ENCODE measurements around the gene ZMAT3. TPM values are rescaled to one million over a fixed set of nuclear protein-coding genes. Genes with fewer than 3 reads are reported as not detected.

ZMAT3 gene
- total and polyA plus RNA-seq, 2 of the 8 experiments (the other 6 are each of a cell fraction or from before 2014, with no cell fraction given) = 5.0 to 9.2 TPM

DNA sequence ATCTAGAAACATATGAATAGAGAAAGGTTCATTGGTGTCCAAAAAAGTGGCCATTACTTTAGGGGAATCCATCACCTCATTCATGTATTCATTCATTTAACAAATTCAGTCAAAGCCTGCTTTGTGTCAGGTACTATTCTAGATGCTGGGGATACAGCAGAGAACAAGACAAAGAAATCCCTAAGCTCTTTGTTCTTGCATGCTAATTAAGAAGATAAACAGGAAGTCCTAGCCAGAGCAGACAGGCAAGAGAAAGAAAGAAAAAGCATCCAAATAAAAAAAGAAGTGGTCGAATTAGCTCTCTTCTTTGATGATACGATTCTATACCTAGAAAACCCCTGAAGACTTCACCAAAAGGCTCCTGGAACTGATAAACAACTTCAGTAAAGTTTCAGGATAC lies 12.4 kb upstream of the ZMAT3 start (continued):
- no peak for TF ChIP-seq POLR2AphosphoS5 (IDR thresholded peaks at IDR 0.05; ENCODE audit: low read depth, low read length)
- TF ChIP-seq, protein P1, sequence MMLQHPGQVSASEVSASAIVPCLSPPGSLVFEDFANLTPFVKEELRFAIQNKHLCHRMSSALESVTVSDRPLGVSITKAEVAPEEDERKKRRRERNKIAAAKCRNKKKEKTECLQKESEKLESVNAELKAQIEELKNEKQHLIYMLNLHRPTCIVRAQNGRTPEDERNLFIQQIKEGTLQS (IDR thresholded peaks at IDR 0.05; ENCODE audit: insufficient read depth, low read depth, low read length) = no peak
